Astrocyte (in vitro differentiated cells and primary cell): ENCODE measurements around the gene BPIFB6. TPM values are rescaled to one million over a fixed set of nuclear protein-coding genes. Genes with fewer than 3 reads are reported as not detected.

Source experiments
- DNase-seq: peaks from one replicate; pipeline ENCODE4 v3.0.0-alpha.2; 2010; ENCODE audit warnings: low read depth
- FAIRE-seq: peaks from 2 replicates; lab custom pipeline; 2011; peaks lifted over from hg19 to GRCh38; lab: Jason Lieb, UNC
- H2AFZ ChIP-seq: 2 replicates; pipeline ENCODE4 v1.6.0; 2012; ENCODE audit warnings: low read depth, low read length, inconsistent platforms
- H3K27ac ChIP-seq: 2 replicates; pipeline ENCODE4 v1.5.1; 2011; ENCODE audit warnings: low read depth, low read length, inconsistent platforms
- H3K27me3 ChIP-seq: 2 replicates; pipeline ENCODE4 v1.6.0; 2011; ENCODE audit warnings: low read length, inconsistent platforms; ENCODE audit not compliant: insufficient read depth
- H3K36me3 ChIP-seq: 2 replicates; pipeline ENCODE4 v1.5.1; 2011; ENCODE audit warnings: low read length, inconsistent platforms; ENCODE audit not compliant: insufficient read depth
- H3K4me1 ChIP-seq: 2 replicates; pipeline ENCODE4 v1.5.1; 2011; ENCODE audit warnings: low read length, inconsistent platforms; ENCODE audit not compliant: insufficient read depth
- H3K4me2 ChIP-seq: 2 replicates; pipeline ENCODE4 v1.6.0; 2012; ENCODE audit warnings: low read length, inconsistent platforms
- H3K4me3 ChIP-seq: 2 replicates; pipeline ENCODE4 v1.5.1; 2011; ENCODE audit warnings: low read depth, mild to moderate bottlenecking, low read length, inconsistent platforms; ENCODE audit not compliant: insufficient read depth
- H3K79me2 ChIP-seq: 2 replicates; pipeline ENCODE4 v1.6.0; 2012; ENCODE audit warnings: mild to moderate bottlenecking, low read length, inconsistent platforms; ENCODE audit not compliant: insufficient read depth
- H3K9ac ChIP-seq: 2 replicates; pipeline ENCODE4 v1.6.0; 2012; ENCODE audit warnings: mild to moderate bottlenecking, low read length, inconsistent platforms
- H3K9me3 ChIP-seq: 2 replicates; pipeline ENCODE4 v1.5.1; 2012; ENCODE audit warnings: low read depth, mild to moderate bottlenecking, low read length, inconsistent platforms; ENCODE audit not compliant: insufficient read depth
- H4K20me1 ChIP-seq: 2 replicates; pipeline ENCODE4 v1.6.0; 2012; ENCODE audit warnings: low read length, inconsistent platforms; ENCODE audit not compliant: insufficient read depth
- H3K27ac Mint-ChIP-seq: one replicate; pipeline ENCODE4 v1.8.0; 2021; ENCODE audit warnings: mild to moderate bottlenecking, mixed read lengths; ENCODE audit not compliant: unreplicated experiment
- H3K27me3 Mint-ChIP-seq: one replicate; pipeline ENCODE4 v1.8.0; 2021; ENCODE audit warnings: low read depth, mixed read lengths; ENCODE audit not compliant: unreplicated experiment
- H3K36me3 Mint-ChIP-seq: one replicate; pipeline ENCODE4 v1.8.0; 2021; ENCODE audit warnings: low read depth, mixed read lengths; ENCODE audit not compliant: unreplicated experiment
- H3K4me1 Mint-ChIP-seq: one replicate; pipeline ENCODE4 v1.8.0; 2021; ENCODE audit warnings: low read depth, mixed read lengths; ENCODE audit not compliant: unreplicated experiment
- H3K4me3 Mint-ChIP-seq: one replicate; pipeline ENCODE4 v1.8.0; 2021; ENCODE audit warnings: mild to moderate bottlenecking, moderate library complexity, mixed read lengths; ENCODE audit not compliant: unreplicated experiment
- H3K9me3 Mint-ChIP-seq: one replicate; pipeline ENCODE4 v1.8.0; 2021; ENCODE audit warnings: mild to moderate bottlenecking, mixed read lengths; ENCODE audit not compliant: unreplicated experiment
- EZH2 ChIP-seq: IDR thresholded peaks from 2 replicates; pipeline ENCODE4 v1.6.1; 2012; ENCODE audit warnings: mild to moderate bottlenecking, low read length, inconsistent platforms; ENCODE audit not compliant: insufficient read depth
- total RNA-seq: library from RNA; stranded (reverse); gene quantifications from 2 replicates; pipeline ENCODE4 v1.2.1, GENCODE V29; 2021
- TF ChIP-seq, protein P1 (sequence below): IDR thresholded peaks from 2 replicates; pipeline ENCODE4 v1.5.1; 2011; ENCODE audit warnings: low read depth, mild to moderate bottlenecking, inconsistent platforms, low read length, moderate library complexity; ENCODE audit not compliant: insufficient read depth

Gene BPIFB6
- total RNA-seq, 1 donor from 2014 or later: not detected

DNA sequence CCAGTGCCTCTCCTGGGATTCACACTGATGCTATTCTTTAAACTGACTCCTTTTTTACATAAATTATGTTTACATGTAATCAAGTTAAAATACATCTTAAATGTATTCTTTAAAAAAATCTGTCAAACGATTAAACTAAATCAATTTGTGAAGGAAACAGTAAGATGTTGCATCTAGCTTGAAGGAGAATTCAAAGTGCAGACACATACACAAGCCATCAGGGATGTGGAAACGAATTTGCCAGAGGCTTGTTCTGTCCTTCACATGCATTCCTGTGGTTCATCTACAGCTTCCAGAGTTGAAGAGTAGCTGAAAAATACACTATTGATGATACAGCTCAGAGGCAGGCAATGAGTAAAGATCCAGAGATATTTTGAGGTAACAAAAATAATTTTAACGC is 15.0 kb downstream of the BPIFB6 start:
- FAIRE-seq: no peak
- Histone ChIP-seq H3K9ac (no peak overlapping the region), H3K36me3 (no peaks in the 10 kb centered on the region), H3K4me1 (no peaks in the 10 kb centered on the region), H3K79me2 (no peaks in the 10 kb centered on the region), H3K4me3 (no peak overlapping the region), H2AFZ (no peak overlapping the region), H3K9me3 (no peaks in the 10 kb centered on the region), H4K20me1 (no peaks in the 10 kb centered on the region), H3K4me2 (no peak overlapping the region), H3K27me3 (no peaks in the 10 kb centered on the region), H3K27ac (no peak overlapping the region)
- H3K27me3 Mint-ChIP-seq: peaks cover 11% of the 10 kb centered on the region
- TF ChIP-seq EZH2: no peak
- TF ChIP-seq, protein P1, sequence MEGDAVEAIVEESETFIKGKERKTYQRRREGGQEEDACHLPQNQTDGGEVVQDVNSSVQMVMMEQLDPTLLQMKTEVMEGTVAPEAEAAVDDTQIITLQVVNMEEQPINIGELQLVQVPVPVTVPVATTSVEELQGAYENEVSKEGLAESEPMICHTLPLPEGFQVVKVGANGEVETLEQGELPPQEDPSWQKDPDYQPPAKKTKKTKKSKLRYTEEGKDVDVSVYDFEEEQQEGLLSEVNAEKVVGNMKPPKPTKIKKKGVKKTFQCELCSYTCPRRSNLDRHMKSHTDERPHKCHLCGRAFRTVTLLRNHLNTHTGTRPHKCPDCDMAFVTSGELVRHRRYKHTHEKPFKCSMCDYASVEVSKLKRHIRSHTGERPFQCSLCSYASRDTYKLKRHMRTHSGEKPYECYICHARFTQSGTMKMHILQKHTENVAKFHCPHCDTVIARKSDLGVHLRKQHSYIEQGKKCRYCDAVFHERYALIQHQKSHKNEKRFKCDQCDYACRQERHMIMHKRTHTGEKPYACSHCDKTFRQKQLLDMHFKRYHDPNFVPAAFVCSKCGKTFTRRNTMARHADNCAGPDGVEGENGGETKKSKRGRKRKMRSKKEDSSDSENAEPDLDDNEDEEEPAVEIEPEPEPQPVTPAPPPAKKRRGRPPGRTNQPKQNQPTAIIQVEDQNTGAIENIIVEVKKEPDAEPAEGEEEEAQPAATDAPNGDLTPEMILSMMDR: no peak
- H3K36me3 Mint-ChIP-seq: no peaks in the 10 kb centered on the region
- no peaks in the 10 kb centered on the region for H3K4me1 Mint-ChIP-seq
- no peak for DNase-seq
- no peak overlapping the region for H3K4me3 Mint-ChIP-seq
- no peak overlapping the region for H3K27ac Mint-ChIP-seq
- peaks cover 20% of the 10 kb centered on the region for H3K9me3 Mint-ChIP-seq

- DNase-seq (no peak), FAIRE-seq (no peak)
- Mint-ChIP-seq H3K4me3 (no peak overlapping the region), H3K9me3 (peaks cover under 1% of the 10 kb centered on the region), H3K4me1 (no peaks in the 10 kb centered on the region), H3K27me3 (peaks cover 25% of the 10 kb centered on the region), H3K27ac (no peak overlapping the region), H3K36me3 (no peaks in the 10 kb centered on the region)
- TF ChIP-seq, protein P1: no peak
- no peak for TF ChIP-seq EZH2
- H4K20me1 ChIP-seq: no peaks in the 10 kb centered on the region
- no peaks in the 10 kb centered on the region for H3K4me1 ChIP-seq
- H3K9me3 ChIP-seq: no peaks in the 10 kb centered on the region
- no peak overlapping the region for H3K27ac ChIP-seq
- H3K4me3 ChIP-seq: no peak overlapping the region
- H3K9ac ChIP-seq: no peak overlapping the region
- no peak overlapping the region for H2AFZ ChIP-seq
- H3K27me3 ChIP-seq: no peaks in the 10 kb centered on the region
- H3K79me2 ChIP-seq: no peaks in the 10 kb centered on the region
- no peaks in the 10 kb centered on the region for H3K36me3 ChIP-seq
- H3K4me2 ChIP-seq: no peak overlapping the region
Observed at GRCh38 chr20:33051333-33051732, 19.9 kb downstream of the BPIFB6 start.

DNA sequence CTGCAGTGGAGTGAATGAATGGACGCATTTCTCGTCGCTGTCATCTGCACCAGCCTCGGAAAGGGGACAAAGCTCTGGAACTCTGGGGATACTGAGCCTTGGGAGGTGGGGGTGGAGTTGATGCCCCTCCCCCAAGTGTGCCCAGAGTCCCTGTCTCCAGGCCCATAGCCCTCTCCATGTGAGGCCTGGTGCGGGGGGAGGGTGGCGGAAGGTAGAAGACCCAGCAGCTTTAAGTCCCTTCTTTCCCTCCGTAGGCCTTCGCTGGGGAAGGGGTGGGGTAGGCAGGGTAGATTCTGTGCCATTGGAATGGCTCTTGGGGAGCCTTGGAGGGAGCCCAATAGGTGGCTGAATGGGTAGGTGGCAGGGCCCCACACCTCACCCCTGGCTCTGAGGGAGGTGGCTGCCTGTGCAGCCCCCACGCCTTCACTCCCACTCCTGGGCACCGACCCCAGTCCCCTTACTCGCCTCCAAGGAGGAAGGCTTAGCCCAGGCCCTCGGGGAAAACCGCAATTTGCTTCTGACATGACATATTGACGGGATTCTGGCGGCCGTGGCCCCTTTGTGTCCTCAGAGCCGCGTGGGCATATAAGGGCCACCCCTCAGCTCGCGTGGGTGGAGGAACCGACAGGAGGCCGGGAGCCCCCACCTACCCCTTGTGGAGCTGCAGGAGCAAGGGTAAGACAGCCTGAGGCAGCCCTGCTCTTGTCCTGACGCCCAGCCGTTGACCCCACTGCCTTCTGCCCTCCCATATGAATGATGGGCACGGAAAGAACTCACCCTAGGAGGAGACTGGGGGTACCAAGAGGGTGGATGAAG is 22.1 kb downstream of the BPIFB6 start, which contains the start of gene BPIFB3:
TSS of gene BPIFB3 (plus strand) at position 613 of the 816 bp plus-strand sequence. CDS start 1,533 bp downstream, outside the sequence.
- Mint-ChIP-seq H3K27ac (no peak within 1 kb of the TSS), H3K36me3 (no peaks in the 10 kb centered on the region), H3K9me3 (no peaks in the 10 kb centered on the region), H3K4me3 (no peak within 1 kb of the TSS), H3K4me1 (no peaks in the 10 kb centered on the region), H3K27me3 (peaks cover 32% of the 10 kb centered on the region)
- Histone ChIP-seq H3K79me2 (no peaks in the 10 kb centered on the region), H2AFZ (no peak within 1 kb of the TSS), H3K9ac (no peak within 1 kb of the TSS), H3K27ac (no peak within 1 kb of the TSS), H4K20me1 (no peaks in the 10 kb centered on the region), H3K4me1 (no peaks in the 10 kb centered on the region), H3K36me3 (no peaks in the 10 kb centered on the region), H3K4me2 (no peak within 1 kb of the TSS), H3K9me3 (no peaks in the 10 kb centered on the region), H3K4me3 (no peak within 1 kb of the TSS), H3K27me3 (no peaks in the 10 kb centered on the region)
- DNase-seq (no peak), FAIRE-seq (no peak)
- TF ChIP-seq EZH2: no peak
- TF ChIP-seq, protein P1: no peak
